ENCODE measurements around the gene RNASE3.
"Not testable (repeated sequence)": the region's sequence is repeated elsewhere in the genome, so short reads cannot be mapped to it uniquely, and the experiment has no call there.

The RNASE3 gene

GRCh38 chr14:20891126-20891825, at the start of gene RNASE3:
TSS of gene RNASE3 (plus strand) at chr14:20891385. CDS start at chr14:20891687, 302 bp downstream.
- not testable (repeated sequence) for DNase-seq (ENCODE audit: low read depth in 3 of 3)

GRCh38 chr14:20846560-20846959, 44.6 kb upstream of the RNASE3 start:
- no peak for DNase-seq (ENCODE audit: low read depth in 3 of 3)

DNA sequence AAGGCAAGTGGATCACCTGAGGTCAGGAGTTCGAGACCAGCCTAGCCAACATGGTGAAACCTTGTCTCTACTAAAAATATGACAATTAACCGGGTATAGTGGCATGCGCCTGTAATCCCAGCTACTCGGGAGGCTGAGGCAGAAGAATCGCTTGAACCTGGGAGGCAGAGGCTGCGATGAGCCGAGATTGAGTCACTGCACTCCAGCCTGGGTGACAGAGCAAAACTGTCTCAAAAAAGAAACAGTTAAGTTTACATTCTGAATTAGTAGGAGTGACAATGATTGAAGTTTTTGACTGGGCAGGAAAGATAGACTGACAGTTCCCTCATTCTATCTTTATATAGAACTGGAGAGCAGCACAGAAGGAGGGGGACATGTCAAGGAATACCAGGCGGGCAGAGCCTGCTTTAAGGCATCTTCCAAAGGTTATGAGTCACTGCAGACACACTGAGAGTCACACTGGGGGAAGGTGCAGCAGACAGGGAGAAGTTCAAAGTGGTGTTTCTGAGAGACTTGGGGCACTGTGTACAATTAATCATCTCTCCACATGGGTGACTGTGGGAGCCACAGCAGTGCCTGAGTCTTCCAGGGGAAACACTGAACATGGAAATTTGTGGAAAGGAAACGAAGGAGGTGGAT, 42.8 kb upstream of the RNASE3 start:
- DNase-seq (ENCODE audit: low read depth in 3 of 3) = no peak

DNA sequence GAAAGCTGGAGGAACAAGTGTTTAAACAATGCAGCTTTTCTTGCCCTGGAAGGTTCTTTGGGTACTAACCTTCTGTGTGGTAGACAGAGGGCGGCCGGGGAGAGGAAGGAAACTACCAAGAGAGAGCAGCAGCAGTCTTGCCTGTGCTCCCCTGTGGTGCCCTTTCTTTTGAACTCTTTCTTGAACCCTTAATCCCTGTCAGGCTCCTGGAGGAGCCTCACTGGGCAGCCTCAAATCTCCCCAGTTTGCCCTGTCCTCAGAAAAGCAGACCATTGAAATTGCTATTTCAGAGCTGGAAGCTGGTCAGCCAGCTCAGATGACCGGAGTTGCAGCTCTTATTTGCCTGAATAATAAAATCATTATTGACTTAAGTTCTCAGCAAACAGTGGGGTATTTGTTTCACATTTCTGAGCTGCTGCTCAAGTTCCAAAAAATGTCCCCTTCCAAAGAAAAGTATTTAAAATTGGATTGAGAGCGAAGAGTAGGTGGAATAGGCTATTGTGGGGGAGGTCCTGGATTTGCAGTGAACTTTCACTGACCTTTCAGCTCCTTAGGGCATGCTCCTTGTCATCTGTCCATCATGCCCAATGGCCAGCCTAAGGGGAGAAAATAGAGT, 42.1 kb upstream of the RNASE3 start:
- no peak for DNase-seq (ENCODE audit: low read depth in 3 of 3)

GRCh38 chr14:20853042-20853441, 38.1 kb upstream of the RNASE3 start:
- DNase-seq (ENCODE audit: low read depth in 3 of 3) = no peak

DNA sequence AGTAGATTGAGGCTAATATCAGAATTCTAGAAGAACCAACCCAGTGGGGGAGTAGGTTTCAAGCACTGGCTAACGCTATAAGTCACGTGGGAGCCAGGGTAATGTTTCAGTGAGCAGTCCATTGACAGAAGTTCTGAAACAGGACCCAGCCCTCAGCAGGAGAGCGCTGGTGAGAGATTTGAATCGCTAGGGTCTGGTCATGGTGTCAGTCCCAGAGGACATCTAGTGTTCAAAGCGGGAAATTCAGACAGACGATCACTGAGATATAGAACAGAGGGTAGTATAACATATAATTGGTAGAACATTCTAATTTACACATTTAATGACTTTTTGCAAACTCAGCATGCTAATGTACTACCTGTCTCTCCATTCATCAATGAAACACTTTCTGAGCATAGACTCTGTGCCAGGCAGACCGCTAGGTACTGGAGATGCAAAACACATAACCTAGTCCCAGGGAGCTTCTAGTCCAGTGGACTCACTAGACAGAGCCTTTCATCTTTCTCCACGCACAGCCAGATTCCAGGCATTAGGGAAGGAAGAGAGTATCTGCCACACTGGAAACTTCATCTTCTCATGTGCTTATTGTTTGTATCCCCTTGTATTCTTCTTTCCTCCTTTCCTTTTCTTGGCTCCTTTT, 35.4 kb upstream of the RNASE3 start:
- no peak for DNase-seq (ENCODE audit: low read depth in 3 of 3)

DNA sequence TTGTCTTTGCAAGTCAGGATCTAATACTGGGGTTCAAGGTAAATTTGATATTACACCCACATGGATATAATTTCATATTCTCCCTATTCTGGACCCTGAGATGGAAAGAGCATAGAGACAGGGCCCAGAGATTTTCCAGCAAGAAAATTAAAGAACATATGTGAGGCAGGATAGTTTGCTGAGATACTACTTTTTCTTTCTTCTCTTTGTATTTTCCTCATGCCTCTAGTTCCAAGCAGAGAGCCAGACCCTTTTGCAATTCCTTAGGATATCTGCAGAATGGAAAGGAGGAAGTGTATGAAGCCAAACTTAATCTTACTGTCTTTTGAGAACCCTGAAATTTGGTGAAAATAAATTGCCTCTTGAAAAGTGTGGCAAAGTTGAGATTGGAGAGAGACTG, 34.0 kb upstream of the RNASE3 start:
- DNase-seq (ENCODE audit: low read depth in 3 of 3) = no peak

DNA sequence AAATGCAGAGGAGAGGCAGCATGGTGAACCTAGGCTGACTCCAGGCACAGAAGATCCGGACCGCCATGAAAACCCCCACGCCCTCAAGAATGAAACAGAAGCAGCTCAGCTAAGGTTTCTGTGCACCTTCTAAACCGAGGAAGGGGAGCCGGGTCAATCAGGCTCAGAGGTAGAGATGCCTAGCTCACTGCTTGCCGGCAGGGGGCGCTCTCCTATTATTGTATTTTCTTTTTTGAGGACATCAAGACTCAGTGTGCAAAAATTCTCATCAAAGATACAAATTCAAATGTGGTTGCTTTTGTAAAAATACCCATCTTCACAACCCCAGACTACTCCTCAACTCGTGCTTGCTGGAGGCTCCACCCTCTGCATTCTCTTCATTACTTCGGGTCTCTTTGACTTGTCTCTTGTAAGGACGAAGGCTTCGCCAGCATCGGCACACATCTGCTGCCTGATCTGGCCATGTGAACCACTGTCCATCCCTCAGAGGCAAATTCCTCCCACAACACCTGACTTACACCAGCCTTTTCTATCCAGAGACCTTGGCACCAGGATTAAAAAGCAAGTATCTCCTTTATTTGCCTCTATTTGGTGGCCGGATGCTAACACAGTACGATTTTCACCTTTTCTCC, 33.4 kb upstream of the RNASE3 start:
- DNase-seq (ENCODE audit: low read depth in 3 of 3) = peak; percentile 38 to 58 (median 42)

- no peak for DNase-seq (ENCODE audit: low read depth in 3 of 3)
These were observed 25.0 kb upstream of the RNASE3 start for GRCh38 chr14:20866194-20866593.

DNA sequence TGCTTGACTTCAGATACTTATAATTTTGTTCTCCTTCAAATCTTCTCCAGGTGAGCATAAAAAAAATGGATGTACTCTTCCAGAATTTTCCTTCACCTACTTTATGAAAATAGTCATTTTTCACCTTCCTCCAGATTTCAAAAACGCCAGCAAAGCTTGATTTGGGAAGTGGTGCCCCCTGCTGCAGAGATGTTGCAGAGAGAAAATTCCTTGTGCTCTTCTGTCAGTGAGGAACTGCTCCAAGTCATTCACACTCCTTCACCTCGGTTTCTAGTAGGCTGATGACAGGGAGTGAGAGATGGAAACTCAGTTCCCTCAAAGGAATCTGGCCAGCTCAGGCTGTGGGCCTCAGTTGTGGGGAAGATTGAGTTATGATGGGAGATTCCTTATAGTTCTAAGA, 24.2 kb upstream of the RNASE3 start:
- no peak for DNase-seq (ENCODE audit: low read depth in 3 of 3)

- DNase-seq (ENCODE audit: low read depth in 3 of 3) = peak; percentile 44 to 60 (median 45)
These were observed 17.6 kb upstream of the RNASE3 start for GRCh38 chr14:20873370-20874177.

GRCh38 chr14:20877016-20877415, 14.2 kb upstream of the RNASE3 start:
- DNase-seq (ENCODE audit: low read depth in 3 of 3) = no peak

- no peak for DNase-seq (ENCODE audit: low read depth in 3 of 3)
These were observed 12.5 kb upstream of the RNASE3 start for GRCh38 chr14:20878695-20879094.

GRCh38 chr14:20881229-20881628, 10.0 kb upstream of the RNASE3 start:
- DNase-seq (ENCODE audit: low read depth in 3 of 3) = not testable (repeated sequence)

DNA sequence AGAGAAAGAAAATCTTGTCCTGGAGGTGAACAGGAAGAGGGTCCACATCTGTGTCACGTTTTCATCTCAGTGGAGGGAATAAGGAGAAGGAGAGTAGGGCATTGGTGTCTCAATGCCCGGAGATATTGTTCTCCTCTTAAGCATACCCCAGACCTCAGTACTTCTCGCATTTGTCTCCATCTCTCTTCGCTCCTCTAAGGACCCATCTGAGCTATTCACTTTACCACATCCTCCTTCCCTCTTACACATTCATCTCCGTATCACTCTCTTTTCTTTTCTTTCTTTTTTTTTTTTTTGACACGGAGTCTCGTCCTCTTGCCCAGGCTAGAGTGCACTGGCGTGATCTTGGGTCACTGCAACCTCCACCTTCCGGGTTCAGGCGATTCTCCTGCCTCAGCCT, 8.4 kb upstream of the RNASE3 start:
- not testable (repeated sequence) for DNase-seq (ENCODE audit: low read depth in 3 of 3)

GRCh38 chr14:20888411-20888810, 2.8 kb upstream of the RNASE3 start:
- DNase-seq (ENCODE audit: low read depth in 3 of 3) = not testable (repeated sequence)

DNA sequence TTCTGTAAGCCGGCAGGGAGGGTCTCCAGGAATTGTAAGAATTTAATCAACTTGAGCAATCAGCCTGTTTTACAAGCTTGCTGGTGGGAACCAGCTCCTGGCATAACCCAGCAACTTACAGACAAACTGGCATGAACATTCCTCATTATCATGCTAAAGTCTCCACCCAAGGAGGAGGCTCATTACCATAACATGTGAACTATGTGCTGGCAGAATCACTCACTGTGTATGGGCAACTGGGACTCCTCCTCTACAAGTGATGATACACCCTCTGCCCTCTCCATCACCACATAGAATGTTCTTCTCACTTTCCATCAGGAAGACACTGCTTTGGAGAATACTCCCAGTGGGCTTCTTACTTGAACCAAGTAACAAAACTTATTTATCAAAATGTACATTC, 4.1 kb downstream of the RNASE3 start:
- not testable (repeated sequence) for DNase-seq (ENCODE audit: low read depth in 3 of 3)

GRCh38 chr14:20904393-20905029, 13.3 kb downstream of the RNASE3 start:
- no peak for DNase-seq (ENCODE audit: low read depth in 3 of 3)

DNA sequence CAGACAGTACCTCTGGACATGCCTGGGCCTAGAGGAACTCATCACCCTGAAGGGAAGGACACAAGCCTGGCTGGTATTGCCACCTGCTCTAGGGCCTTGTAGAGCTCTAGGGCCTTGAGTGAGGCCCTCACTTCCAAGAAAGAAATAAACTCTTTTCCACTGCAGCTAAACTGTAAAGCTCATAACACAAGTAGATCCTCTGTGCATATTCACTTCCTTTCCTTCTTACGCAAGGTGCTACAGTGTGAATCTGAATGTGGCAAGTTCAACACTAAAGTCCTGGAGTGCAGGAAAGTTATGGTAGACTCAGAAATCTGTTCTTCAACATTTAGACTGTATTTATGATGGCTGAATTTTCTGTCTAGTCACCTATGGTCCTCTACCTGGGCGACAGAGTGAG, 14.5 kb downstream of the RNASE3 start:
- no peak for DNase-seq (ENCODE audit: low read depth in 3 of 3)

- DNase-seq (ENCODE audit: low read depth in 3 of 3) = no peak
These were observed 16.0 kb downstream of the RNASE3 start for GRCh38 chr14:20907214-20907613.

DNA sequence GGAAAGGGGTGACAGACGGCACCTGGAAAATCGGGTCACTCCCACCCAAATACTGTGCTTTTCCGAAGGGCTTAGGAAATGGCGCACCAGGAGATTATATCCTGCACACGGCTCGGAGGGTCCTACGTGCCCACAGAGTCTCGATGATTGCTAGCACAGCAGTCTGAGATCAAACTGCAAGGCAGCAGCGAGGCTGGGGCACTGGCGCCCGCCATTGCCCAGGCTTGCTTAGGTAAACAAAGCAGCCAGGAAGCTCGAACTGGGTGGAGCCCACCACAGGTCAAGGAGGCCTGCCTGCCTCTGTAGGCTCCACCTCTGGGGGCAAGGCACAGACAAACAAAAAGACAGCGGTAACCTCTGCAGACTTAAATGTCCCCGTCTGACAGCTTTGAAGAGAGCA, 19.6 kb downstream of the RNASE3 start:
- not testable (repeated sequence) for DNase-seq (ENCODE audit: low read depth in 3 of 3)

All from stimulated activated CD4-positive, alpha-beta T cell treated with anti-CD3 and anti-CD28 coated beads, TNF-alpha, amount 100 ng/mL, for 4 hours (primary cell).